Measurements from ENCODE around the gene KLK7.

The KLK7 gene

GRCh38 chr19:50981587-50982146 is 2.0 kb downstream of the KLK7 start:
- in situ Hi-C loops (cut with HindIII; ENCODE audit: low pct_ligation_motif_present, low sequenced_read_pairs) = no loop called here
- no peak overlapping the region for H3K4me3 ChIP-seq (ENCODE audit: low read depth, low read length)
- no peaks in the 10 kb centered on the region for H3K36me3 ChIP-seq (replicated peaks)
- no peak overlapping the region for H3K27ac ChIP-seq
- no peak for DNase-seq
- no peak for TF ChIP-seq CTCF (IDR thresholded peaks at IDR 0.05; ENCODE audit: low read depth, low read length, missing control alignments)
- no peaks in the 10 kb centered on the region for H3K27me3 ChIP-seq (replicated peaks)

- H3K36me3 ChIP-seq (replicated peaks) = no peaks in the 10 kb centered on the region
- H3K27me3 ChIP-seq (replicated peaks) = no peaks in the 10 kb centered on the region
- TF ChIP-seq CTCF (IDR thresholded peaks at IDR 0.05; ENCODE audit: low read depth, low read length, missing control alignments) = no peak
- in situ Hi-C loops (cut with HindIII; ENCODE audit: low pct_ligation_motif_present, low sequenced_read_pairs) = no loop called here
- H3K4me3 ChIP-seq (ENCODE audit: low read depth, low read length) = no peak overlapping the region
- H3K27ac ChIP-seq = no peak overlapping the region
- no peak for DNase-seq
Measured at GRCh38 chr19:50980208-50980607, 3.5 kb downstream of the KLK7 start.

DNA sequence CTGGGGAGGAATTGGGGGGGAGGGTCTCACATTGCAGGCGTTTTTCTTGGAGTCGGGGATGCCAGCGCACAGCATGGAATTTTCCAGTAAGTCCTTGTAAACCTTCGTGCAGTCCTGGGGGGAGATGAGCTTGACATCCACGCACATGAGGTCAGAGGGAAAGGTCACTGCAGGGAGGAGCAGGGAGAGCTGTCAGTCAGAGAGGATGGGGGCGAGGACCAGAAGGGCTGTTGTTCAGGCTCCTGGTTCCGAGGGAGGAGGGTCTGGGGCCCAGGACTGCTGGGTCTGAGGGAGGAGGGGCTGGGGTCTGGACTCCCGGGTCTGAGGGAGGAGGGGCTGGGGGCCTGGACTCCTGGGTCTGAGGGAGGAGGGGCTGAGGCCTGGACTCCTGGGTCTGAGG is 4.0 kb downstream of the KLK7 start:
- Histone ChIP-seq H3K27me3 (replicated peaks) (no peaks in the 10 kb centered on the region), H3K36me3 (replicated peaks) (no peaks in the 10 kb centered on the region), H3K27ac (no peak overlapping the region), H3K4me3 (ENCODE audit: low read depth, low read length) (no peak overlapping the region)
- DNase-seq = no peak
- TF ChIP-seq CTCF (IDR thresholded peaks at IDR 0.05; ENCODE audit: low read depth, low read length, missing control alignments) = no peak
- in situ Hi-C loops (cut with HindIII; ENCODE audit: low pct_ligation_motif_present, low sequenced_read_pairs) = no loop called here

DNA sequence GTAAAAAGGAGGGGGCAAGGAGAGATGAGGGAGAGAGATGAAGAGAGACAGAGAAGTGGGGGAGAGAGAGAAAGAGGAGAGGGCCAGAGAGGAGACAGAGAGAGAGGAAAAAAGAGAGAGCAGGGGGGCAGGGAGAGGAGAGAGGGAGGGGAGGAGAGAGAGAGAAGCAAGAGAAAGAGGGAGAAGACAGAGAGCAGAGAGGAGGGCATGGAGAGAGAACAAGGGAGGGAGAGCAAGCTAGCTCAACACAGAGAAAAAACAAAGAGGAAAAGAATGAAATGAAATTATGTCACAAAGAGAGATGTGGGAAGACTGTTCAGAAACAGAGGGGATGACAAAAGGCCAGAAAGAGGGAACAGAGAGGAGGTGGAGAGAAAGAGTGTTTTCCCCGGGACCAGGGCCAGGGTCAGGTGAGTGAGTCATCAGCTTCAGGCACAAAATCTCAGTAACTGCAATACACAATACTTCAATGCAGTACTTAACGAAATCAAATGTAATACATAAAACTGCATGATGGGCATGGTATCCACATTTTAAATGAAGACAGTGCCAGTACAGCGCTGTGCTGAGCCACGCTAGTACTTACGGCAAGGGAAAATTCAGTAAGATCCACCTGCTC is 4.8 kb downstream of the KLK7 start:
- H3K4me3 ChIP-seq (ENCODE audit: low read depth, low read length) = no peak overlapping the region
- in situ Hi-C loops (cut with HindIII; ENCODE audit: low pct_ligation_motif_present, low sequenced_read_pairs) = no loop called here

GRCh38 chr19:50977626-50978025 is 6.1 kb downstream of the KLK7 start:
- in situ Hi-C loops (cut with HindIII; ENCODE audit: low pct_ligation_motif_present, low sequenced_read_pairs) = no loop called here
- Histone ChIP-seq H3K27me3 (replicated peaks) (no peaks in the 10 kb centered on the region), H3K4me3 (ENCODE audit: low read depth, low read length) (no peak overlapping the region), H3K36me3 (replicated peaks) (no peaks in the 10 kb centered on the region), H3K27ac (no peak overlapping the region)
- no peak for DNase-seq
- no peak for TF ChIP-seq CTCF (IDR thresholded peaks at IDR 0.05; ENCODE audit: low read depth, low read length, missing control alignments)

More for the DNA sequence above, 4.8 kb downstream of the KLK7 start:
- H3K36me3 ChIP-seq (replicated peaks) = no peaks in the 10 kb centered on the region
- TF ChIP-seq CTCF (IDR thresholded peaks at IDR 0.05; ENCODE audit: low read depth, low read length, missing control alignments) = no peak
- H3K27ac ChIP-seq = no peak overlapping the region
- no peaks in the 10 kb centered on the region for H3K27me3 ChIP-seq (replicated peaks)
- no peak for DNase-seq

GRCh38 chr19:50975766-50976165 is 8.0 kb downstream of the KLK7 start:
- no peak for DNase-seq
- no peak for TF ChIP-seq CTCF (IDR thresholded peaks at IDR 0.05; ENCODE audit: low read depth, low read length, missing control alignments)
- in situ Hi-C loops (cut with HindIII; ENCODE audit: low pct_ligation_motif_present, low sequenced_read_pairs) = no loop called here
- Histone ChIP-seq H3K4me3 (ENCODE audit: low read depth, low read length) (no peak overlapping the region), H3K27me3 (replicated peaks) (no peaks in the 10 kb centered on the region), H3K36me3 (replicated peaks) (no peaks in the 10 kb centered on the region), H3K27ac (no peak overlapping the region)
